HepG2 (cell line): ENCODE measurements around the gene PCED1B. TPM values are rescaled to one million over a fixed set of nuclear protein-coding genes. Genes with fewer than 3 reads are reported as not detected.

Experiments used
- ATAC-seq: fragments of 200-7000 bp; cut with Tn5 transposase; 3 replicates; pipeline ENCODE4 v1.9.1; 2020; ENCODE audit warnings: mild to moderate bottlenecking, moderate library complexity
- BruUV-seq: library from RNA; stranded (reverse); fragments of 400-500 nt; replicated peaks from 2 replicates; lab custom pipeline; 2021; lab: Mats Ljungman, UMichigan
- CTCF ChIA-PET: fragments of 300-600 bp; formaldehyde crosslinking; extraction: SDS; loops from one replicate; lab custom pipeline; 2021; ENCODE audit warnings: low total read pairs, inconsistent platforms, low intra/inter-chr PET ratio; lab: Yijun Ruan, JAX
- POLR2A ChIA-PET: fragments of 350-600 bp; sonication (Branson Sonifier 250); formaldehyde crosslinking; loops from one replicate; lab custom pipeline; 2020; ENCODE audit warnings: antibody characterized with exemption, inconsistent platforms; lab: Yijun Ruan, JAX
- DNase-seq: peaks from one replicate; pipeline ENCODE4 v3.0.0-alpha.2; 2015; ENCODE audit warnings: low spot score
- FAIRE-seq: peaks from 3 replicates; lab custom pipeline; 2011; peaks lifted over from hg19 to GRCh38; lab: Jason Lieb, UNC
- H2AFZ ChIP-seq: one replicate; pipeline ENCODE4 v1.6.1; 2011; ENCODE audit warnings: low read length, inconsistent platforms
- H3K27ac ChIP-seq: fragments of 300-600 bp; 3 replicates; pipeline ENCODE4 v1.8.0; 2011; ENCODE audit warnings: mixed run types, mild to moderate bottlenecking, mixed read lengths, low read length, inconsistent platforms; ENCODE audit not compliant: insufficient read depth; ENCODE audit errors: extremely low read length
- H3K27me3 ChIP-seq, 2 experiments: fragments of 200-600 bp in 1 of 2; 2 replicates in 1 of 2; 3 replicates in 1 of 2; pipeline versions ENCODE4 v1.6.0 to v1.8.0; 2011; ENCODE audit warnings: low read length in 2 of 2, mild to moderate bottlenecking in 2 of 2, moderate library complexity in 2 of 2, inconsistent platforms in 1 of 2; ENCODE audit not compliant: insufficient read depth in 2 of 2, control insufficient read depth in 1 of 2
- H3K36me3 ChIP-seq, 2 experiments: fragments of 200-600 bp in 1 of 2; replicated peaks in 1 of 2; 2 replicates in 1 of 2; 3 replicates in 1 of 2; pipeline versions ENCODE4 v1.5.1 to v1.8.0; 2011; ENCODE audit warnings: low read length in 2 of 2, inconsistent platforms in 1 of 2; ENCODE audit not compliant: insufficient read depth in 2 of 2, control insufficient read depth in 1 of 2
- H3K4me1 ChIP-seq: 2 replicates; pipeline ENCODE4 v1.5.1; 2012; ENCODE audit warnings: low read length, inconsistent platforms; ENCODE audit not compliant: insufficient read depth
- H3K4me2 ChIP-seq: 2 replicates; pipeline ENCODE4 v1.6.0; 2011; ENCODE audit warnings: low read depth, low read length, inconsistent platforms
- H3K4me3 ChIP-seq, 3 experiments: fragments of 200-600 bp in 1 of 3; sonication (generic), shearing (Covaris generic) in 1 of 3; replicated peaks in 1 of 3; 2 replicates each; pipeline ENCODE4 v1.5.1; 2011 to 2016; ENCODE audit warnings: low read length in 3 of 3, inconsistent platforms in 2 of 3, low read depth in 2 of 3, mild to moderate bottlenecking in 2 of 3, control low read depth in 1 of 3, mixed read lengths in 1 of 3; ENCODE audit not compliant: insufficient read depth in 1 of 3
- H3K79me2 ChIP-seq: one replicate; pipeline ENCODE4 v1.6.1; 2011; ENCODE audit warnings: low read length, inconsistent platforms; ENCODE audit not compliant: insufficient read depth
- H3K9ac ChIP-seq: 2 replicates; pipeline ENCODE4 v1.6.0; 2011; ENCODE audit warnings: mild to moderate bottlenecking, low read depth, low read length, inconsistent platforms; ENCODE audit not compliant: insufficient read depth
- H3K9me3 ChIP-seq: 2 replicates; pipeline ENCODE4 v1.5.1; 2012; ENCODE audit warnings: mild to moderate bottlenecking, low read length
- H4K20me1 ChIP-seq: 2 replicates; pipeline ENCODE4 v1.6.0; 2011; ENCODE audit warnings: inconsistent platforms, mild to moderate bottlenecking, low read length, moderate library complexity; ENCODE audit not compliant: insufficient read depth
- JDP2 ChIP-seq: sonication (generic); formaldehyde crosslinking; IDR thresholded peaks from 2 replicates; pipeline ENCODE4 v1.8.1; 2022; ENCODE audit warnings: missing genetic modification reagents, borderline replicate concordance
- PAF1 ChIP-seq: IDR thresholded peaks from 2 replicates; pipeline ENCODE4 v1.6.1; 2016; ENCODE audit warnings: missing genetic modification reagents, missing compliant biosample characterization
- PHF5A ChIP-seq: IDR thresholded peaks from one replicate; pipeline ENCODE4 v1.6.1; 2018; ENCODE audit warnings: low read depth, missing genetic modification reagents; ENCODE audit not compliant: unreplicated experiment
- TBP ChIP-seq: sonication (generic); formaldehyde crosslinking; IDR thresholded peaks from 2 replicates; pipeline ENCODE4 v1.5.0; 2020; ENCODE audit warnings: missing genetic modification reagents
- ZNF224 ChIP-seq: sonication (generic); formaldehyde crosslinking; IDR thresholded peaks from 2 replicates; pipeline ENCODE4 v1.5.0; 2020; ENCODE audit warnings: mild to moderate bottlenecking, missing genetic modification reagents
- ZNF674 ChIP-seq: sonication (generic); formaldehyde crosslinking; IDR thresholded peaks from 2 replicates; pipeline ENCODE4 v1.5.0; 2020; ENCODE audit warnings: low read depth, mild to moderate bottlenecking, missing genetic modification reagents
- WGBS: methylation state at CpG from one replicate; pipeline ENCODE4 v1.1.6; 2017; ENCODE audit warnings: low lambda C conversion rate; 5-methylcytosine and 5-hydroxymethylcytosine counted together
- in situ Hi-C: cut with HindIII; loops from 2 replicates; pipeline ENCODE4 v1.10.0; 2017; ENCODE audit warnings: low pct_unique_long_range_greater_than_20kb; ENCODE audit not compliant: extremely low pct_ligation_motif_present
- intact Hi-C: fragments of 100-400 bp; cut with micrococcal nuclease; formaldehyde crosslinking; loops from one replicate; pipeline ENCODE4 v1.10.0; 2022; ENCODE audit not compliant: unreplicated experiment
- polyA plus RNA-seq, 8 experiments: library from polyadenylated mRNA; depleted of rRNA in 3 of 8; stranded (reverse) in 7 of 8; unstranded in 1 of 8; fragments of >200 nt; fragmentation: Illumina TruSeq in 4 of 8; extraction: Trizol in 4 of 8; gene quantifications; 2 replicates each; pipeline versions ENCODE4 v1.2.1 to v1.2.3, GENCODE V29; 2011 to 2016; ENCODE audit warnings: low read depth in 4 of 8, missing spikeins in 1 of 8, mixed read lengths in 1 of 8; ENCODE audit not compliant: insufficient read depth in 1 of 8
- total RNA-seq, 5 experiments: library from RNA; depleted of rRNA; stranded (reverse); fragments of >200 nt; fragmentation: Illumina TruSeq; extraction: Trizol; gene quantifications; 2 replicates each; pipeline ENCODE4 v1.2.3, GENCODE V29; 2016; ENCODE audit warnings: low read depth in 1 of 5
- TF ChIP-seq, protein P1 (sequence below): sonication (generic); formaldehyde crosslinking; IDR thresholded peaks from 2 replicates; pipeline ENCODE4 v1.4.0; 2020; ENCODE audit warnings: low read depth, mild to moderate bottlenecking, missing genetic modification reagents
- TF ChIP-seq, protein P2 (sequence below): sonication (generic); formaldehyde crosslinking; IDR thresholded peaks from 2 replicates; pipeline ENCODE4 v1.9.0; 2021; ENCODE audit warnings: missing genetic modification reagents, mild to moderate bottlenecking, borderline replicate concordance
- TF ChIP-seq, protein P3 (sequence below): sonication (generic); formaldehyde crosslinking; IDR thresholded peaks from 2 replicates; pipeline ENCODE4 v1.4.0; 2020; ENCODE audit warnings: missing genetic modification reagents
- TF ChIP-seq, protein P4 (sequence below): sonication (generic); formaldehyde crosslinking; IDR thresholded peaks from 2 replicates; pipeline ENCODE4 v1.4.0; 2020; ENCODE audit warnings: missing genetic modification reagents

Gene PCED1B
- total and polyA plus RNA-seq, 2 of the 13 experiments (the other 11 are each of a cell fraction or from before 2014, with no cell fraction given): 0.11 to 0.37 TPM

DNA sequence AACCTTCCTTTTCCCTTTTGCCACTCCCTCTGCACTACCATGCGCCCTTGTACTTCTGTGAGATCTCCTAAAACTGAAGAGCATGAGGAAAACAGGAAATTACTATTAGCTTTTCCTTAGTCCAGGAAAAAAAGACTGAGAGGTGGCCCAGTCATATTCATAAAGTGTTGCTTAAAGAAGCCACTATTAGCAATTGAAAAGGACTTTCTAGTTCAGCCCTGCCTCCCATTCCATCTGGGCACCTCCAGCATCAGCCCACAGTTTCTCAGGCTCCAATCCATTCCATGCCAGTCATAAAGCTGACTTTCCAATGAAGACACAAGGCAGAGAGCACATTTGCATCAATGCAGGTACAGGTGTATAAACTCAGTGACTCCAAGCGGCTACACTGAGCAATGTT lies 20.2 kb downstream of the PCED1B start:
- H2AFZ ChIP-seq: no peak overlapping the region
- no peak overlapping the region for H3K4me2 ChIP-seq
- no peaks in the 10 kb centered on the region for H3K9me3 ChIP-seq
- no peak overlapping the region for H3K27ac ChIP-seq
- TF ChIP-seq ZNF224 (CRISPR knock-in tag) (no peak), ZNF674 (CRISPR knock-in tag) (no peak), PHF5A (no peak), JDP2 (no peak)
- TF ChIP-seq, protein P1, sequence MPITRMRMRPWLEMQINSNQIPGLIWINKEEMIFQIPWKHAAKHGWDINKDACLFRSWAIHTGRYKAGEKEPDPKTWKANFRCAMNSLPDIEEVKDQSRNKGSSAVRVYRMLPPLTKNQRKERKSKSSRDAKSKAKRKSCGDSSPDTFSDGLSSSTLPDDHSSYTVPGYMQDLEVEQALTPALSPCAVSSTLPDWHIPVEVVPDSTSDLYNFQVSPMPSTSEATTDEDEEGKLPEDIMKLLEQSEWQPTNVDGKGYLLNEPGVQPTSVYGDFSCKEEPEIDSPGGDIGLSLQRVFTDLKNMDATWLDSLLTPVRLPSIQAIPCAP (CRISPR knock-in tag): no peak
- TF ChIP-seq, all 625 proteins: peak for 0
- no TSS peak for BruUV-seq
- Histone ChIP-seq H3K36me3 (no peaks in the 10 kb centered on the region), H4K20me1 (no peaks in the 10 kb centered on the region), H3K9ac (no peak overlapping the region), H3K79me2 (no peaks in the 10 kb centered on the region), H3K4me1 (no peaks in the 10 kb centered on the region), H3K27me3 (no peaks in the 10 kb centered on the region), H3K4me3 (no peak overlapping the region)
- ChIA-PET POLR2A (no interaction called here), CTCF (no interaction called here)
- ATAC-seq: no peak
- FAIRE-seq: no peak
- no peak for DNase-seq
- 0% methylated on average over 2 of the region's 2 CpGs for WGBS
- in situ Hi-C loops (no loop called here), intact Hi-C loops (no loop called here)

DNA sequence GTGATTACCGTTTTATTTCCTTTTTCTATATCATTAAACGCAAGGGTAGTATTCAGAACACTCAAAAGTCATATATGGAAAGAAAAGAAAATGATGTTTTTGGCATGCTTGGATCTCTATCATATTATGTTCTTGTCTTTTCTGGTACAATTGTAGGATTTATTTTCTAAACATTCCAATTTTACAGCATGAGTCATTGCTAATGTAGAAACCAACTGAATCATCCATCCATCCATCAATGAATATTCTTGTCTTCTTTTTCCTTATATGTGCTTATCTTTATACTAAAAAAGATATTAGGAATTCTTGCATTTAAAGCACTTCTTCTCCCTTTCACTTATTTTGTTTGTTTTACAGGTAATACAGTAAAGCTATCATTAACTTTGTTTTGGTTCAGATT lies 20.7 kb downstream of the PCED1B start:
- CTCF ChIA-PET: no interaction called here
- no peaks in the 10 kb centered on the region for H3K4me1 ChIP-seq
- H3K27me3 ChIP-seq: no peaks in the 10 kb centered on the region; a peak in 2 of 5 replicates
- H3K9ac ChIP-seq: no peak overlapping the region
- H3K9me3 ChIP-seq: no peaks in the 10 kb centered on the region
- H3K4me3 ChIP-seq: no peak overlapping the region
- DNase-seq (no peak), ATAC-seq (no peak), FAIRE-seq (no peak)
- H2AFZ ChIP-seq: no peak overlapping the region
- BruUV-seq: no TSS peak
- POLR2A ChIA-PET: no interaction called here
- in situ Hi-C loops (no loop called here), intact Hi-C loops (no loop called here)
- TF ChIP-seq, protein P2, sequence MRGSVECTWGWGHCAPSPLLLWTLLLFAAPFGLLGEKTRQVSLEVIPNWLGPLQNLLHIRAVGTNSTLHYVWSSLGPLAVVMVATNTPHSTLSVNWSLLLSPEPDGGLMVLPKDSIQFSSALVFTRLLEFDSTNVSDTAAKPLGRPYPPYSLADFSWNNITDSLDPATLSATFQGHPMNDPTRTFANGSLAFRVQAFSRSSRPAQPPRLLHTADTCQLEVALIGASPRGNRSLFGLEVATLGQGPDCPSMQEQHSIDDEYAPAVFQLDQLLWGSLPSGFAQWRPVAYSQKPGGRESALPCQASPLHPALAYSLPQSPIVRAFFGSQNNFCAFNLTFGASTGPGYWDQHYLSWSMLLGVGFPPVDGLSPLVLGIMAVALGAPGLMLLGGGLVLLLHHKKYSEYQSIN (CRISPR knock-in tag): no peak
- TF ChIP-seq TBP (CRISPR knock-in tag) (no peak), PAF1 (no peak)
- TF ChIP-seq, protein P3, sequence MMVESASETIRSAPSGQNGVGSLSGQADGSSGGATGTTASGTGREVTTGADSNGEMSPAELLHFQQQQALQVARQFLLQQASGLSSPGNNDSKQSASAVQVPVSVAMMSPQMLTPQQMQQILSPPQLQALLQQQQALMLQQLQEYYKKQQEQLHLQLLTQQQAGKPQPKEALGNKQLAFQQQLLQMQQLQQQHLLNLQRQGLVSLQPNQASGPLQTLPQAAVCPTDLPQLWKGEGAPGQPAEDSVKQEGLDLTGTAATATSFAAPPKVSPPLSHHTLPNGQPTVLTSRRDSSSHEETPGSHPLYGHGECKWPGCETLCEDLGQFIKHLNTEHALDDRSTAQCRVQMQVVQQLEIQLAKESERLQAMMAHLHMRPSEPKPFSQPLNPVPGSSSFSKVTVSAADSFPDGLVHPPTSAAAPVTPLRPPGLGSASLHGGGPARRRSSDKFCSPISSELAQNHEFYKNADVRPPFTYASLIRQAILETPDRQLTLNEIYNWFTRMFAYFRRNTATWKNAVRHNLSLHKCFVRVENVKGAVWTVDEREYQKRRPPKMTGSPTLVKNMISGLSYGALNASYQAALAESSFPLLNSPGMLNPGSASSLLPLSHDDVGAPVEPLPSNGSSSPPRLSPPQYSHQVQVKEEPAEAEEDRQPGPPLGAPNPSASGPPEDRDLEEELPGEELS (CRISPR knock-in tag): no peak
- TF ChIP-seq, protein P4, sequence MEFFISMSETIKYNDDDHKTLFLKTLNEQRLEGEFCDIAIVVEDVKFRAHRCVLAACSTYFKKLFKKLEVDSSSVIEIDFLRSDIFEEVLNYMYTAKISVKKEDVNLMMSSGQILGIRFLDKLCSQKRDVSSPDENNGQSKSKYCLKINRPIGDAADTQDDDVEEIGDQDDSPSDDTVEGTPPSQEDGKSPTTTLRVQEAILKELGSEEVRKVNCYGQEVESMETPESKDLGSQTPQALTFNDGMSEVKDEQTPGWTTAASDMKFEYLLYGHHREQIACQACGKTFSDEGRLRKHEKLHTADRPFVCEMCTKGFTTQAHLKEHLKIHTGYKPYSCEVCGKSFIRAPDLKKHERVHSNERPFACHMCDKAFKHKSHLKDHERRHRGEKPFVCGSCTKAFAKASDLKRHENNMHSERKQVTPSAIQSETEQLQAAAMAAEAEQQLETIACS (CRISPR knock-in tag): no peak
- no peaks in the 10 kb centered on the region for H3K79me2 ChIP-seq
- H3K27ac ChIP-seq: no peak overlapping the region
- no peaks in the 10 kb centered on the region for H4K20me1 ChIP-seq
- WGBS: 5% methylated on average over 2 of the region's 2 CpGs
- no peak overlapping the region for H3K4me2 ChIP-seq
- H3K36me3 ChIP-seq: no peaks in the 10 kb centered on the region
